Heart right ventricle (tissue), 16 donors: ENCODE measurements around the gene OTUD4. TPM values are rescaled to one million over a fixed set of nuclear protein-coding genes. Genes with fewer than 3 reads are reported as not detected.
"Not testable (repeated sequence)": the region's sequence is repeated elsewhere in the genome, so short reads cannot be mapped to it uniquely, and the experiment has no call there.

Experiments
- ATAC-seq, 8 donors: fragments of 200-7000 bp; cut with Tn5 transposase; one replicate each; pipeline ENCODE4 v1.9.1; 2020; ENCODE audit warnings: mild to moderate bottlenecking in 8 of 8, moderate library complexity in 8 of 8, moderate number of reproducible peaks in 1 of 8
- DNase-seq, 2 donors: peaks; one replicate each; pipeline ENCODE4 v3.0.0-alpha.2; 2020
- H3K27ac ChIP-seq, 10 donors: fragments of 200-600 bp; sonication (generic) in 2 of 10; one replicate each; pipeline versions ENCODE4 v1.5.0 to v1.8.0; 2020 to 2022; ENCODE audit warnings: mild to moderate bottlenecking in 3 of 10
- H3K27me3 ChIP-seq, 7 donors: fragments of 200-600 bp; one replicate each; pipeline ENCODE4 v1.8.0; 2021 to 2022; ENCODE audit warnings: mild to moderate bottlenecking in 2 of 7
- H3K36me3 ChIP-seq, 9 donors: fragments of 200-600 bp; sonication (generic) in 1 of 9; one replicate each; pipeline versions ENCODE4 v1.5.0 to v1.8.0; 2020 to 2022; ENCODE audit warnings: mild to moderate bottlenecking in 2 of 9
- H3K4me1 ChIP-seq, 9 donors: fragments of 200-600 bp; sonication (generic) in 1 of 9; one replicate each; pipeline versions ENCODE4 v1.5.0 to v1.8.0; 2020 to 2022; ENCODE audit warnings: mild to moderate bottlenecking in 4 of 9
- H3K4me3 ChIP-seq, 10 donors: fragments of 200-600 bp; sonication (generic) in 2 of 10; one replicate each; pipeline versions ENCODE4 v1.5.0 to v1.8.0; 2020 to 2022; ENCODE audit warnings: mild to moderate bottlenecking in 7 of 10, moderate library complexity in 2 of 10
- H3K9me3 ChIP-seq, 11 donors: fragments of 200-600 bp in 10 of 11; sonication (generic) in 2 of 11; one replicate each; pipeline versions ENCODE4 v1.5.0 to v1.8.0; 2013 to 2022; ENCODE audit warnings: mild to moderate bottlenecking in 2 of 11, control low read depth in 1 of 11, moderate library complexity in 1 of 11
- WGBS, 2 donors: extraction: QIAGEN DNeasy Blood & Tissue Kit; methylation state at CpG; one replicate each; pipeline ENCODE4 v1.1.7; 2013; ENCODE audit warnings: inconsistent platforms in 1 of 2; 5-methylcytosine and 5-hydroxymethylcytosine counted together
- intact Hi-C, 10 donors: fragments of 100-400 bp; cut with DNase I; formaldehyde crosslinking; loops; one replicate each; pipeline versions ENCODE4 v1.11.1 to v1.14.2; 2022
- polyA plus RNA-seq, 2 donors: library from polyadenylated mRNA; stranded (reverse); fragments of 200-250 nt; gene quantifications; one replicate each; pipeline ENCODE4 v1.2.3, GENCODE V29; 2013
- total RNA-seq, 10 donors: library from RNA; stranded (reverse); fragmentation: NEBNext Ultra II Directional in 3 of 10; extraction: Animal tissue kit (Norgen Biotek cat#: 25700) in 3 of 10; gene quantifications; one replicate each; pipeline versions ENCODE4 v1.2.1 to v1.2.4, GENCODE V29; 2021 to 2023
- TF ChIP-seq, protein P1 (sequence below), 9 donors: fragments of 200-600 bp; sonication (generic) in 2 of 9; IDR thresholded peaks; one replicate each; pipeline versions ENCODE4 v1.5.0 to v1.8.0; 2021 to 2022; ENCODE audit warnings: antibody characterized with exemption in 9 of 9, mild to moderate bottlenecking in 5 of 9, moderate library complexity in 1 of 9
- donor health status: Arrhythmogenic right ventricular cardiomyopathy.
- donor health status: ischemic (EF 13 %, LVEDD 7.1; RV severe dilation, severe dysfunction).
- donor health status: healthy with polysubstance abuse.
- donor health status: DM: no; HTN: yes; CAD: no.
- donor health status: DM: no; HTN: no; CAD: no.
- donor health status: ischemic (EF 25% LVEDD 6.9; RV normal size, moderate dysfunction).
- donor health status: ischemic (EF 25% LVEDD 5.7; RV mildly dilated, moderate dysfunction).
- donor health status: healthy.
- donor health status: DM: yes; HTN: yes; CAD: no.
- donor health status: Ischemic cardiomyopathy.
- donor health status: ischemic (EF 35%, LVEDD 5.7; RV mildly dilated, moderate dysfunction).
- donor health status: nonischemic (EF 11% LVEDD 7.7; RV severe dilation, severe dysfunction).
- donor health status: DM: yes; HTN: yes; CAD: no.
- donor health status: PGD.
- donor health status: ischemic (EF 29% LVEDD 5.4; RV normal size, mild dysfunction).
- donor health status: nonischemic (EF 23%, LVEDD 6.1; RV moderate dilation, normal function).

OTUD4 gene
- total and polyA plus RNA-seq, 12 donors, result 9.3 to 36.7 (median 26.3) TPM

DNA sequence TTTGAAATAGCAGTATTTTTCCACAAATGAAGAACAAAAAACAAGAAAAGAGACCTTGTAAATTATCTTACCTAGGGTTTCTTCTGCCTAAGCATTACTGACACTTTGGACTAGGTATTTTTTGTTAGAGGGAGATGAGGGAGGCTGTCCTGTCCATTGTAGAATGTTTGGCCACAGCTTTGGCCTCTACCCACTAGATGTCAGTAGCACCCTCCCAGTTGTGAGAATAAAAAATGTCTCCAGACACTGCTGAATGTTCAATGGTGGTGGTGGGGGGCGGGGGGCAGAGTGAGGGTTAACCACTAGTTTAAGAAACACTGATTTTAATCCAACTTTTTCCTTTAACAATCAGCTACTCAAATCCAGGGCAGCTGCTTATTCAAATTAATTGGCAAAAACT is 25.8 kb downstream of the OTUD4 start:
- peaks cover 0 to 35% (median 11%) of the 10 kb centered on the region in 9 donors for H3K4me1 ChIP-seq
- ATAC-seq, result peak in 7 of 8 donors; percentile 67 to 89 (median 86)
- 71 to 88% methylated on average over 1 of the region's 1 CpG for WGBS, 2 donors
- H3K27me3 ChIP-seq, result no peaks in the 10 kb centered on the region
- DNase-seq, result peak in 1 of 2 donors; percentile 23
- TF ChIP-seq, protein P1, sequence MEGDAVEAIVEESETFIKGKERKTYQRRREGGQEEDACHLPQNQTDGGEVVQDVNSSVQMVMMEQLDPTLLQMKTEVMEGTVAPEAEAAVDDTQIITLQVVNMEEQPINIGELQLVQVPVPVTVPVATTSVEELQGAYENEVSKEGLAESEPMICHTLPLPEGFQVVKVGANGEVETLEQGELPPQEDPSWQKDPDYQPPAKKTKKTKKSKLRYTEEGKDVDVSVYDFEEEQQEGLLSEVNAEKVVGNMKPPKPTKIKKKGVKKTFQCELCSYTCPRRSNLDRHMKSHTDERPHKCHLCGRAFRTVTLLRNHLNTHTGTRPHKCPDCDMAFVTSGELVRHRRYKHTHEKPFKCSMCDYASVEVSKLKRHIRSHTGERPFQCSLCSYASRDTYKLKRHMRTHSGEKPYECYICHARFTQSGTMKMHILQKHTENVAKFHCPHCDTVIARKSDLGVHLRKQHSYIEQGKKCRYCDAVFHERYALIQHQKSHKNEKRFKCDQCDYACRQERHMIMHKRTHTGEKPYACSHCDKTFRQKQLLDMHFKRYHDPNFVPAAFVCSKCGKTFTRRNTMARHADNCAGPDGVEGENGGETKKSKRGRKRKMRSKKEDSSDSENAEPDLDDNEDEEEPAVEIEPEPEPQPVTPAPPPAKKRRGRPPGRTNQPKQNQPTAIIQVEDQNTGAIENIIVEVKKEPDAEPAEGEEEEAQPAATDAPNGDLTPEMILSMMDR (IDR thresholded peaks at IDR 0.05), result peak; percentile 32 to 68 (median 54)
- no peak overlapping the region for H3K4me3 ChIP-seq
- no peaks in the 10 kb centered on the region for H3K9me3 ChIP-seq
- intact Hi-C loops, result loop anchor here in 6 of 10 donors (2.0 to 10.0 kb wide), 5 partner anchors 60 to 464 kb away; partner anchors contain the start of gene MMAA (in 5 of the 6)
- peak overlapping the region in 6 of 10 donors; percentile 61 to 76 (median 64) for H3K27ac ChIP-seq
- H3K36me3 ChIP-seq, result peaks cover 0 to 100% (median 28%) of the 10 kb centered on the region in 9 donors

DNA sequence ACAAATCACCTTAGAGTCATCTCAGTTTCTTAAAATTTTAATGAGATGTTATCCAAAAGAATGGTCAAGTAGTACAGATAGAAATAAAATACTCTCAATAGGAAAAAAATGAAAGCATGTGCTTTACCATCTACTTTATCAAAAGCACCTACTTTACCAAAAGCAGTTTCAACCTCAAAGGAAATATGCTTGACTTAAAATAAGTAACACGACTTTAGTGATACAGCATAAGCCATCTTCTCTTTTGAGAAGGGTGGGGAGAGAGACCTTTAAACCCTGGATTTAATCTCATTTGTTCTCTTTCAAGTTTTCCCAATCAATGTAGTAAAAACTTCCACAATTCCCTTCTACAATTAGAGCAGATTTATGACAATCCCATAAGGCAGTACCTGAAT is 26.5 kb downstream of the OTUD4 start:
- TF ChIP-seq, protein P1 (IDR thresholded peaks at IDR 0.05), result no peak
- H3K36me3 ChIP-seq, result peaks cover 0 to 100% (median 31%) of the 10 kb centered on the region in 9 donors
- no peak overlapping the region for H3K4me3 ChIP-seq
- no peaks in the 10 kb centered on the region for H3K27me3 ChIP-seq
- no peaks in the 10 kb centered on the region for H3K9me3 ChIP-seq
- peak overlapping the region in 8 of 10 donors; percentile 24 to 76 (median 62) for H3K27ac ChIP-seq
- 44 to 63% methylated on average over 1 of the region's 1 CpG for WGBS, 2 donors
- DNase-seq (no peak), ATAC-seq (no peak)
- intact Hi-C loops, result loop anchor here in 6 of 10 donors (2.0 to 10.0 kb wide), 5 partner anchors 61 to 465 kb away; partner anchors contain the start of gene MMAA (in 5 of the 6)
- peaks cover 0 to 35% (median 11%) of the 10 kb centered on the region in 9 donors for H3K4me1 ChIP-seq

DNA sequence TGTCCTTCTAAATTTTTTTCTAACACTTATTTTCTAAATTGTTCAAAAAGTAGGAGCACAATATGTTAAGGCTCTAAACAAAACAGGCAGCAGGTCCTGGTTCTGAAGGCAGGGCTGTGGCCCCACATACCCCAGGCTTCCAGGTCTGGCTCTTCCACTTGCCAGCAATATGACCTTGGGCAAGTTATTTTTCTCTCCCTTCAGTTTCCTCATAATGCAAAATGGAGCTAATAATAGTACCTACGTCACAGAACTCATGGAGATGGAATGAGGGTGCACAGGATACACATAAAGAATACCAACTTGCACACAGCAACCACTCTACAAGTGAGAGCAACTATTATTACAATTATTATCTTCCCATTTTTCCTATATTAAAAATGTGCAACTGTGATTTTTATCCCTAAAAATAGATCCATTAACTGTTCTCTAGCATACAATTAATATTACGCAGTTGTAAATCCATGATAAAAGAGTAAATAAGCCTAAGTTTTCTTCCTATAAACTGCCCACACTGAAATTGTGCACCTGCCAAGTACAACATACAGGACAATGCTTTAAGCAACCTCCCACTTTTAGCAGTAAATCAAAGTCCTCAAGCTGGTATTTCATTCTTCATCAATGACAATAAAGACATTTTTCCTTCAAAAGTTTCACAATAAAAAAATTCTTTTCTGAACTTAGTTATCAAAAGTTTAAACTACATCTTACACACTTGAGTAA is 27.0 kb downstream of the OTUD4 start:
- TF ChIP-seq, protein P1 (IDR thresholded peaks at IDR 0.05), result no peak
- DNase-seq (no peak), ATAC-seq (peak; percentile 49 to 95 (median 89))
- Histone ChIP-seq H3K9me3 (no peaks in the 10 kb centered on the region), H3K4me3 (no peak overlapping the region), H3K4me1 (peaks cover 0 to 35% (median 11%) of the 10 kb centered on the region in 9 donors), H3K27ac (peak overlapping the region in 8 of 10 donors; percentile 24 to 76 (median 62)), H3K27me3 (no peaks in the 10 kb centered on the region), H3K36me3 (peaks cover 0 to 100% (median 32%) of the 10 kb centered on the region in 9 donors)
- intact Hi-C loops, result loop anchor here in 6 of 10 donors (5.0 to 10.0 kb wide), 4 partner anchors 61 to 461 kb away; partner anchors contain the start of gene MMAA (in 4 of the 6)
- WGBS, 2 donors, result 60 to 70% methylated on average over 2 of the region's 2 CpGs

DNA sequence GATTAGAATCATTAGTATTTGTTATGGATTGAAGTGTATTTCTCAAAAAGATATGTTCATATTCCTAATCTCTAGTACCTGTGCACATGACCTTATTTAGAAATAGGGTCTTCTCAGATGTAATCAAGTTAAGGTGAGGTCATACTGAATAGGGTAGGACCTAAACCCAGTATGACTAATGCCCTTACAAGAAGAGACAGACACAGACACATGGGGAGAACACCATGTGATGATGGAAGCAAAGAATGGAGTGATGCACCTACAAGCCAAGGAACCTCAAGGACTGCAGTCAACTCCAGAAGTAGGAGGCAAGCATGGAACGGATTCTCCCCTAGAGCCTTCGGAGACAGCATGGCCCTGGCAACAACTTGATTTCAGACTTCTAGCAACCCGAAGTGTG is 31.4 kb downstream of the OTUD4 start:
- intact Hi-C loops, result no loop called here
- TF ChIP-seq, protein P1 (IDR thresholded peaks at IDR 0.05), result no peak
- Histone ChIP-seq H3K36me3 (peaks cover 0 to 100% (median 54%) of the 10 kb centered on the region in 9 donors), H3K9me3 (no peaks in the 10 kb centered on the region), H3K4me1 (peaks cover 0 to 19% (median 6%) of the 10 kb centered on the region in 9 donors), H3K4me3 (no peak overlapping the region), H3K27ac (no peak overlapping the region), H3K27me3 (no peaks in the 10 kb centered on the region)
- ATAC-seq (no peak), DNase-seq (no peak)
- 97 to 99% methylated on average over 3 of the region's 3 CpGs for WGBS, 2 donors

DNA sequence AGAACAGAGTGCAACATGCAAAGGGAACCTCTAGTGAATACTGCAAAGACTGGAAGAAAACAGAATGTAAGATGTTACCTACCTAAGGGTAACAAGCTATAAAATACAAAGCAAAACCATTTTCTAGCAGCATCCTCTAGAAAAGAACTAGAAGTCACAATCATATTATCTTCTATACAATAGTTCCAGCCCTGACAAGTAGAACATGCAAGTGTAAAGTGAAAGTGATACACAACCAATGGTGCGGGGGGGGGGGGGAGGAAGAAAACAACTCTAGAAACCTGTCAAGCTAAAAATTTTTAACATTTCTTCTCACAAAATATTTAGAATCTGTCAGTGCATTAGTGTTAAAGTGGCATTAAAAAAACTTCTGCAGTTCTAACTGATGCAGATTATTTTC is 44.2 kb downstream of the OTUD4 start:
- WGBS, 2 donors, result 67 to 86% methylated on average over 1 of the region's 1 CpG

More for the DNA sequence above, 44.2 kb downstream of the OTUD4 start:
- H3K27ac ChIP-seq, ATAC-seq, DNase-seq, H3K9me3 ChIP-seq, H3K27me3 ChIP-seq, intact Hi-C loops, H3K4me3 ChIP-seq: not testable (repeated sequence)
- Histone ChIP-seq H3K36me3 (peaks cover 0 to 86% (median 38%) of the 10 kb centered on the region in 9 donors), H3K4me1 (peaks cover 0 to 14% (median 4%) of the 10 kb centered on the region in 9 donors)
